Measurements from ENCODE around the gene NEK1.

Gene NEK1

DNA sequence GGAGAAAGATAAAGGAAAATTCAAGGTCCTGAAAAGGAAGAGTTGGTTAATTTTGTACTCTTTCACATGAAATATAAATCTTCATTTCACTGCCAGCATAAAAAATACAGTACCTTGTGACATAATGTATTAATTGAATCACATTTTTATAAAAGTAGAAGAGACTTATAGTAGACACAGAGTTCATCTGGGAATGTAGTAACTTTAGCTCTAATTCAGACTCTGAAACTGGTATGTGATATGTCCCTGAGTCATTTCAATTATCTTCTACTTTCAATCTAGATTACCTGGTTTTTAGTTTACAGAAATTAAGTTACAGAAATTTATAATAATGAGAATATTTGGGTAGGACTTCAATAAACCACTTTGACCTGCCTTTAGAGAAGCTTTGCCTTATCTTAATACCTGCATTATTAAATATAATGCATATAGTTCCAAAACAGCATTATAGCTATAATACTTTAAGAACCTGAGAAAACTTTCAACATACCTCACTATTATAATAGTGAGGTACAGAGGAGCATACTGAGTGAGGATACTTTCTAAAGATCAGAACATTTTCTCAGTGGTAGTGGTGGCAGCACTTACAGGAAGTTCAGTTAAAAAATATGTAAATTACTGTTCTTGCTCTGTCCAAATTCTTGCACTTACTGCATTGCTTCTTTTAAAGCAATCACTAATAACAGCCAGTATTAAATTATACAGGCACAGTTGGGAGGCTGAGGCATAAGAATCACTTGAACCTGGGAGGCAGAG is 11.2 kb downstream of the NEK1 start:
- no peak overlapping the region for H3K4me3 ChIP-seq (ENCODE audit: low read length)
- no peak for TF ChIP-seq CTCF (conservative IDR thresholded peaks at IDR 0.05; ENCODE audit: low read depth, low read length)
- DNase-seq (ENCODE audit: low read depth) = no peak

DNA sequence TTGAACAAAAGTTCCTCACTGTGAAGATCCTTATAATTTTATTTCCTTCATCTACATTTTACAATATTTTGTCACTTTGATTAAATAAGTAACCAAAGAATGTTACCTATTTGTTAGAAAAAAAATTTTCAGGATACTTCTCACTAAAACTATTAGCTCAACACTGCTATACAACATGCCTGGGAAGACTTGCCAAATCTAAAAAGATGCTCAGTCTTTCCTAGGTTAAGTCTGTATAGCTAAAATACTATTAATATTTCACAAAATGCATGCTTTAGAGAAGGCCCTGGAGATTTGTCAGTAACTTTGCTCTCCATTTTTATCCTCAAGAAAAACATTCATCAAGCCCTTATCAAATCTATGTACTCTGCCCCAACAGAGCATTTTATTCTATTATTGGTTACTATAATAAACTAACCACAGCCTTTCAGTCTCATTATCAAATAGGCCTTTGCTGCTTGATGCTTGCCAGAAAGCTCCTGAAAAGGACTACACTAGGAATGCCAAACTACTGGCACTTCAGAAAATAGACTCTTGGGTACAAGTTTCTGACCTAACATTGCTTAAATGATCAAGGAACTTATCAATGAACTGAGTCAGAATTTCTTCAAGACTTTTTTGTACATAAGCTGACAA is 17.7 kb downstream of the NEK1 start:
- no peak for DNase-seq (ENCODE audit: low read depth)
- TF ChIP-seq CTCF (conservative IDR thresholded peaks at IDR 0.05; ENCODE audit: low read depth, low read length) = no peak
- H3K4me3 ChIP-seq (ENCODE audit: low read length) = no peak overlapping the region

- H3K4me3 ChIP-seq (ENCODE audit: low read length) = no peak overlapping the region
- DNase-seq (ENCODE audit: low read depth) = no peak
- no peak for TF ChIP-seq CTCF (conservative IDR thresholded peaks at IDR 0.05; ENCODE audit: low read depth, low read length)
Observed at GRCh38 chr4:169593050-169593560, 19.3 kb downstream of the NEK1 start.

- no peak for TF ChIP-seq CTCF (conservative IDR thresholded peaks at IDR 0.05; ENCODE audit: low read depth, low read length)
- no peak overlapping the region for H3K4me3 ChIP-seq (ENCODE audit: low read length)
- no peak for DNase-seq (ENCODE audit: low read depth)
Observed at GRCh38 chr4:169583563-169583962, 28.8 kb downstream of the NEK1 start.

DNA sequence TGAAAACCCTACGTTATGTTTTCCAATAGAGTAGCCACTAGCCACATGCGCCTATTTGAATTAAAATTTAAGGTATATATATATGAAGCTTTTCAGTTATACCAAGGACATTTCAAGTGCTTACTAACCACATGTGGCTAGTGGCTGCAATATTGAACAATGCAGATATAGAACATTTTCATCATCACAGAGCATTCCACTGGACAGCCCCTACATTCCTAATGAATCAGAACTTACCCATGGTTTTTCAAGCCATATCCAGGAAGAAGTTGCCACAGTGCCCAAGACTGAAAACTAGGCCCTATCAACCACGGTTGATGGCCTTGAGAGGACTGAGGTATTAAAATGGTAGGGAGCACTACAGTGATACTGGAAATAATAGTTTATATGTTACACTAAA is 29.7 kb downstream of the NEK1 start:
- no peak overlapping the region for H3K4me3 ChIP-seq (ENCODE audit: low read length)
- no peak for TF ChIP-seq CTCF (conservative IDR thresholded peaks at IDR 0.05; ENCODE audit: low read depth, low read length)
- DNase-seq (ENCODE audit: low read depth) = no peak

DNA sequence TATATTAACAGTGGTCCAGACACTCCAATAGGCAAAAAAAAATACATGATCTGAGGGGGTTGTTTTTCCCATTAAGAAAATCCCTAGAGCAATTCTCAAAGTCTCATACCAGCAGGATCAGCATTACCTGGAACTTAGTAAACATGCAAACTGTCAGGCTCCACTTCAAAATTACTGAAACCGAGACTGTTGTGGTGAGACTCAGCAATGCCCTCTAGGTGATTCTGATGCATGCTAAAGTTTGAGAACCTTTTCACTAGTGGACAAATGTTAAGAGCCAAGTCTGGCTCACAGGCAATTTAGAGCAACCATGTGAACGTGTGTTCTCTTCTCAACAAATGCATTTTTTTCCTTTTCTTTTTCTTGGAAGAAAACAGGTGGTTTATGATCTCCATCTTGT is 30.2 kb downstream of the NEK1 start:
- H3K4me3 ChIP-seq (ENCODE audit: low read length) = no peak overlapping the region
- DNase-seq (ENCODE audit: low read depth) = no peak
- no peak for TF ChIP-seq CTCF (conservative IDR thresholded peaks at IDR 0.05; ENCODE audit: low read depth, low read length)

GRCh38 chr4:169573889-169574288 is 38.5 kb downstream of the NEK1 start:
- no peak for DNase-seq (ENCODE audit: low read depth)
- TF ChIP-seq CTCF (conservative IDR thresholded peaks at IDR 0.05; ENCODE audit: low read depth, low read length) = no peak
- no peak overlapping the region for H3K4me3 ChIP-seq (ENCODE audit: low read length)

Data from retinal pigment epithelial cell (primary cell).